Gastrocnemius medialis (tissue), 4 donors: ENCODE results near the gene CHAF1B. TPM values are rescaled to one million over a fixed set of nuclear protein-coding genes. Genes with fewer than 3 reads are reported as not detected.
"Not testable (repeated sequence)": the region's sequence is repeated elsewhere in the genome, so short reads cannot be mapped to it uniquely, and the experiment has no call there.

Source experiments
- ATAC-seq, 2 donors: fragments of 150-250 bp; one replicate each; pipeline ENCODE4 v1.9.1; 2016
- DNase-seq, 2 donors: peaks; one replicate each; pipeline ENCODE4 v3.0.0-alpha.2; 2019
- H3K27ac ChIP-seq, 4 donors: fragments of 200-600 bp; sonication (generic); 1 replicate in 1 of 4; 2 replicates in 3 of 4; pipeline ENCODE4 v1.5.1; 2016 to 2018; ENCODE audit warnings: mild to moderate bottlenecking in 2 of 4, moderate library complexity in 1 of 4
- H3K27me3 ChIP-seq, 3 donors: fragments of 200-600 bp; sonication (generic) in 2 of 3; 1 replicate in 1 of 3; 2 replicates in 2 of 3; pipeline versions ENCODE4 v1.5.1 to v1.6.0; 2016 to 2019; ENCODE audit warnings: mild to moderate bottlenecking in 1 of 3, moderate library complexity in 1 of 3
- H3K36me3 ChIP-seq, 2 donors: fragments of 200-600 bp; sonication (generic) in 1 of 2; one replicate each; pipeline ENCODE4 v1.5.1; 2017 to 2018
- H3K4me1 ChIP-seq, 2 donors: fragments of 200-600 bp; sonication (generic) in 1 of 2; one replicate each; pipeline ENCODE4 v1.5.1; 2016 to 2017; ENCODE audit warnings: mild to moderate bottlenecking in 2 of 2
- H3K4me3 ChIP-seq, 4 donors: fragments of 200-600 bp; sonication (generic) in 3 of 4; 1 replicate in 1 of 4; 2 replicates in 3 of 4; pipeline ENCODE4 v1.5.1; 2016 to 2019; ENCODE audit warnings: mild to moderate bottlenecking in 2 of 4
- H3K9me3 ChIP-seq, 3 donors: fragments of 200-600 bp; sonication (generic) in 2 of 3; 1 replicate in 1 of 3; 2 replicates in 2 of 3; pipeline ENCODE4 v1.5.1; 2016 to 2019
- CTCF ChIP-seq, 5 experiments: fragments of 450-650 bp in 3 of 5; fragments of 200-600 bp in 2 of 5; sonication (generic) in 2 of 5; IDR thresholded peaks in 4 of 5; conservative IDR thresholded peaks in 1 of 5; 1 replicate in 4 of 5; 2 replicates in 1 of 5; pipeline ENCODE4 v1.5.1; 2016 to 2019; ENCODE audit warnings: antibody characterized with exemption in 5 of 5, mild to moderate bottlenecking in 3 of 5, moderate library complexity in 3 of 5
- POLR2A ChIP-seq, 2 donors: fragments of 450-650 bp; IDR thresholded peaks; one replicate each; pipeline ENCODE4 v1.6.1; 2017; ENCODE audit warnings: antibody characterized with exemption in 2 of 2, mild to moderate bottlenecking in 2 of 2, moderate library complexity in 2 of 2
- in situ Hi-C, 4 donors: fragments of 200-750 bp; cut with MboI; loops; one replicate each; pipeline versions ENCODE4 v1.15.0 to v1.8.0; 2017; ENCODE audit warnings: low sequenced_read_pairs in 4 of 4
- intact Hi-C: fragments of 100-400 bp; cut with DNase I; formaldehyde crosslinking; loops from one replicate; pipeline ENCODE4 v1.15.1; 2023; ENCODE audit warnings: low total_unique reads
- total RNA-seq, 4 donors: library from RNA; depleted of rRNA; stranded (reverse); fragments of >200 nt; gene quantifications; one replicate each; pipeline versions ENCODE4 v1.1.0 to v1.2.3, GENCODE V29; 2016

CHAF1B gene
- total RNA-seq, 4 donors from 2014 or later, result 2.5 to 20.2 (median 7.4) TPM

GRCh38 chr21:36395353-36396111 lies 10.3 kb downstream of the CHAF1B start:
- no peaks in the 10 kb centered on the region for H3K36me3 ChIP-seq
- no peak overlapping the region for H3K4me3 ChIP-seq
- no peaks in the 10 kb centered on the region for H3K27me3 ChIP-seq
- peak overlapping the region; percentile 84 to 92 (median 87) for H3K27ac ChIP-seq
- TF ChIP-seq POLR2A (IDR thresholded peaks at IDR 0.05) (peak in 1 of 2 donors; percentile 40), CTCF (IDR thresholded peaks at IDR 0.05 in 4 of 5, conservative IDR thresholded peaks at IDR 0.05 in 1 of 5) (peak in 1 of 5 experiments; percentile 12)
- intact Hi-C loops, result loop anchor here (1.0 kb wide), 1 partner anchor 35 kb away; no protein-coding TSS in a partner anchor
- H3K4me1 ChIP-seq, result peaks cover 26 to 33% of the 10 kb centered on the region in 2 donors
- no peaks in the 10 kb centered on the region for H3K9me3 ChIP-seq
- peak; percentile 96 to 97 for ATAC-seq
- in situ Hi-C loops, result no loop called here
- DNase-seq, result peak; percentile 68 to 88

GRCh38 chr21:36396325-36396724 lies 11.1 kb downstream of the CHAF1B start:
- Histone ChIP-seq H3K4me1 (peaks cover 20 to 28% of the 10 kb centered on the region in 2 donors), H3K27me3 (no peaks in the 10 kb centered on the region), H3K36me3 (no peaks in the 10 kb centered on the region), H3K4me3 (no peak overlapping the region), H3K27ac (peak overlapping the region; percentile 84 to 92 (median 87)), H3K9me3 (no peaks in the 10 kb centered on the region)
- ATAC-seq (no peak), DNase-seq (peak in 1 of 2 donors; percentile 12)
- TF ChIP-seq CTCF (IDR thresholded peaks at IDR 0.05 in 4 of 5, conservative IDR thresholded peaks at IDR 0.05 in 1 of 5) (no peak), POLR2A (IDR thresholded peaks at IDR 0.05) (no peak)
- intact Hi-C loops (no loop called here), in situ Hi-C loops (no loop called here)

GRCh38 chr21:36396971-36397370 lies 11.8 kb downstream of the CHAF1B start:
- Histone ChIP-seq H3K27ac (peak overlapping the region; percentile 84 to 92 (median 87)), H3K9me3 (no peaks in the 10 kb centered on the region), H3K36me3 (no peaks in the 10 kb centered on the region), H3K4me1 (peaks cover 20 to 28% of the 10 kb centered on the region in 2 donors), H3K27me3 (no peaks in the 10 kb centered on the region), H3K4me3 (no peak overlapping the region)
- DNase-seq (peak in 1 of 2 donors; percentile 21), ATAC-seq (no peak)
- TF ChIP-seq CTCF (IDR thresholded peaks at IDR 0.05 in 4 of 5, conservative IDR thresholded peaks at IDR 0.05 in 1 of 5) (no peak), POLR2A (IDR thresholded peaks at IDR 0.05) (no peak)
- intact Hi-C loops (no loop called here), in situ Hi-C loops (no loop called here)

- intact Hi-C loops, result no loop called here
- peak overlapping the region; percentile 84 to 92 (median 87) for H3K27ac ChIP-seq
- H3K9me3 ChIP-seq, result no peaks in the 10 kb centered on the region
- no peak overlapping the region for H3K4me3 ChIP-seq
- DNase-seq (peak in 1 of 2 donors; percentile 56), ATAC-seq (no peak)
- in situ Hi-C loops, result no loop called here
- no peaks in the 10 kb centered on the region for H3K36me3 ChIP-seq
- peaks cover 20 to 28% of the 10 kb centered on the region in 2 donors for H3K4me1 ChIP-seq
- H3K27me3 ChIP-seq, result no peaks in the 10 kb centered on the region
- TF ChIP-seq CTCF (IDR thresholded peaks at IDR 0.05 in 4 of 5, conservative IDR thresholded peaks at IDR 0.05 in 1 of 5), result no peak
- no peak for TF ChIP-seq POLR2A (IDR thresholded peaks at IDR 0.05)
Measured at GRCh38 chr21:36397606-36398005, 12.4 kb downstream of the CHAF1B start.

- in situ Hi-C loops, result loop anchor here in 2 of 4 donors (25.0 kb wide), 1 partner anchor 188 kb away; no protein-coding TSS in a partner anchor
- intact Hi-C loops, H3K9me3 ChIP-seq, H3K27me3 ChIP-seq, ATAC-seq, H3K4me3 ChIP-seq, H3K27ac ChIP-seq, H3K36me3 ChIP-seq: not testable (repeated sequence)
- peak in 1 of 2 donors; percentile 9 for DNase-seq
- H3K4me1 ChIP-seq, result peaks cover 19 to 24% of the 10 kb centered on the region in 2 donors
Measured at GRCh38 chr21:36399736-36400135, 14.5 kb downstream of the CHAF1B start.
